Dermis blood vessel endothelial cell (primary cell): Measurements from ENCODE around the gene NABP2. TPM values are rescaled to one million over a fixed set of nuclear protein-coding genes. Genes with fewer than 3 reads are reported as not detected.

ENCODE experiments used
- DNase-seq: peaks from one replicate; pipeline ENCODE4 v3.0.0; 2010
- total RNA-seq: library from RNA; depleted of rRNA; stranded (reverse); fragments of >200 nt; gene quantifications from 2 replicates; pipeline ENCODE4 v1.2.3, GENCODE V29; 2014

NABP2 gene
- 24.8 and 32.9 TPM in 2 replicates for total RNA-seq

GRCh38 chr12:56224102-56224701 is at the start of gene NABP2:
Gene NABP2 (plus strand): TSS chr12:56224342. CDS start chr12:56224857, 515 bp downstream.
- peak; percentile 99 for DNase-seq

- no peak for DNase-seq
Observed at GRCh38 chr12:56178347-56178746, 45.8 kb upstream of the NABP2 start.

GRCh38 chr12:56186957-56187356 is 37.2 kb upstream of the NABP2 start:
- DNase-seq = no peak

DNA sequence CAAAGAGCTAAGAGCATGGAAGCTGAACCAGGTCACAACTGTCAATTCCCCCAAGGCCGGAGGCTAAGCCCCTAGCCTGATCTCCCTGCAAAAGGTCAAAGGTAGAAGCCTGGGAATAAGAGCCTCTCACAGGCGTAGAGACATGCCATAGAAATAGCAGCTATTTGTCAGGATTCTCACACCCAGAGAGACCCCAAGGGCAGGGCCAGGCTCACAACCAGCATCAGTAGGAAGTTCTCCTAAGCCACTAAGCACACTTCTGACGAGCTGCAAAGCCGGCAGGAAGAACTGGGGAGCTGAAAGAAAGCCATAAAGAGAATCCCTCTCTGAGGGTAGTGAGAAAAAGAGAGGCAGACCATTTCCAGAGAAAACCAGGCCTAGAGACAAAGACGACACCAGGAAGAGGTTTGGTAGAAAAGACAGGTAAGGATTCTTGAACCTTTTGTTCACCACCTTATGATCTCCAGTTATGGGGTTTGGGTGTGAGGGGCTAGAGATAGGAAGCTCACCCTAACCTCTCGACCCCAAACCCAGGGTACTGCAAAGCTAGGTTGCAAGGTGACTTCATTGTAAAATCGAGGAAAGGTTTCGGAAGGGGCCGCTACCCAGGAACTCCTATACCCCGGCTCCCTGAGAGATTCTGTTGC is 35.9 kb upstream of the NABP2 start:
- DNase-seq = peak; percentile 25

DNA sequence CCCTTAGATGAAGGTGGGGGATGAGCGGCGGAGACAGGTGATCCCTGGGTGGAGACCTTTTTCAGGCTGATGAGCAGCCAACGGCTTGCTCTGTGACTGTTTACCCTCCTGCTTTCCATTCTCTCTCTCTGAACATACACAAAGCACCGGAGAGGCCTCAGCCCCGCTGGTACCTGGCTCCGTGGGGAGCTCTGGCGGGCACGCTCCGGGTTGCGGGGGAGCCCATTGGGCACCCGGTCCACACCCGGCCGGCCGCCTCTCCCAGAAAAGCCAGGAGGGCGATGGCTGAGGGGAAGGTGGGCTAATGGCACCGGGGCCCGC is 35.4 kb upstream of the NABP2 start:
- no peak for DNase-seq

- peak; percentile 90 for DNase-seq
Observed at GRCh38 chr12:56189099-56189917, 34.8 kb upstream of the NABP2 start, which contains the start of gene SMARCC2. Gene SMARCC2 (minus strand): TSS chr12:56189483. CDS start chr12:56189461, 22 bp downstream.

- DNase-seq = peak; percentile 89
Observed at GRCh38 chr12:56189918-56190694, 34.0 kb upstream of the NABP2 start.

DNA sequence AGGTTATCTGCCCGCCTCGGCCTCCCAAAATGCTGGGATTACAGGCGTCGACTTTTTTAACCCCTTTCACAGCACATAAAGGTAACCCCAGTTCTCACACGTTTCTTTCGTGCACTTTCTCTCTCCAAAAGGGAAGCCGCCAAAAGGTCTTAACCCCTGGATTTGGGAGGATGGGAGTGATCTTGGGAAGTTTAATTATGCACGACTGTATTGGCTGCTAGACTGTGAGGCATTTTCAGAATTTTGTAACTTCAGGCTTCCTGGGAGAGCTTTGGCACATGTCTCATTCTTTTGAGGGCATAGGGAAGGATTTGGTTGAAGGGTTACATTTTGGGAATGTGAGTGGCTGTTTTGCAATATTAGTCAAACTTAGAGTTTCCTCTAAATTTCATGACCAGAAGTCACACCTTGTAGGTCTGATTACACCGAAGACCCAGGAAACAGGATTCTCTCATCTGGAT is 33.4 kb upstream of the NABP2 start:
- DNase-seq = no peak

- DNase-seq = no peak
Observed at GRCh38 chr12:56192582-56192981, 31.6 kb upstream of the NABP2 start.

- peak; percentile 94 for DNase-seq
Observed at GRCh38 chr12:56193025-56193578, 31.0 kb upstream of the NABP2 start.

DNA sequence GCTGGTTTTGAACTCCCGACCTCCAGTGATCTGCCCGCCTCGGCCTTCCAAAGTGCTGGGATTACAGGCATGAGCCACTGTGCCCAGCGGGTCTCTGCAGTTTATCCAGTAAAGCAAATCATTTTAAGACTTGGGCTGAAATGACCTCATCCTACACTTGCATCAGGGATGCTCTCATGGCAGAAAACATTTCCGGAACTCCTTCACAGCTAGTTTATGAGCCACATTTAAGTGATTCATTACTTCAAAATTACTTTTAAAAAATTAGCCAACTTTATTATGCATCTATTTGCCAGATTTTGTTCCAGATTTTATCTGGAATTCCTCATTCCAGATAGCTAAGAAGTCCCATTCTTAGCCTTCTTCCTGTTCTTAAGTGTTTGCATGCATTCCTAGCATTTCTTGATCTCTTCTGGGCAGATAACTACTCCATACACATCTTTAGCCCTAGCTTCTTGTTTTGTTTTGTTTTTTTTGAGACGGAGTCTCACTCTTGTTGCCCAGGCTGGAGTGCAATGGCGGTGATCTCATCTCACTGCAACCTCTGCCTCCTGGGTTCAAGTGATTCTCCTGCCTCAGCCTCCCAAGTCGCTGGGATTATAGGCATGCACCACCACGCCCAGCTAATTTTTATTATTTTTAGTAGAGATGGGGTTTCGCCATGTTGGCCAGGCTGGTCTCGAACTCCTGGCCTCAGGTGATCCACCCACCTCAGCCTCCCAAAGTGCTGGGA is 27.2 kb upstream of the NABP2 start:
- peak; percentile 94 for DNase-seq

- DNase-seq = peak; percentile 86
Observed at GRCh38 chr12:56197921-56198635, 26.1 kb upstream of the NABP2 start.

DNA sequence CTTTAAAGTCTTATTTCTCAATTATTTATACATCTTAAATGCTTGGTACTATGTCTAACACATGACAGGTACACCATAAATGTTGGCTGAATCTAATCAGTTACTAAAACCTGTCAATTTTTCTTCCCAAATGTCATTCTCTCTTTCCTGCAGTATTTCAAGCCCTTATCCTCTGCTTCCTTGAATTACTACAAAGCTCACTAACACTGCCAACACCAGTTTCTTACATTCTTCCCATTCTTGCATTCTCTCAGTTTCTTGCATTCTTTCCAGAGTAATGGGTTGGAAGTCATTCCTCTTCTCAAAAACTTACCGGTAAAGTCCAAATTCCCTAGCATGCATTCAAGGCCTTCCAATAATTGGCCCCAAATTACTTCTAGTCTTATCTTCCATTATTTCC is 25.3 kb upstream of the NABP2 start:
- peak; percentile 21 for DNase-seq

DNA sequence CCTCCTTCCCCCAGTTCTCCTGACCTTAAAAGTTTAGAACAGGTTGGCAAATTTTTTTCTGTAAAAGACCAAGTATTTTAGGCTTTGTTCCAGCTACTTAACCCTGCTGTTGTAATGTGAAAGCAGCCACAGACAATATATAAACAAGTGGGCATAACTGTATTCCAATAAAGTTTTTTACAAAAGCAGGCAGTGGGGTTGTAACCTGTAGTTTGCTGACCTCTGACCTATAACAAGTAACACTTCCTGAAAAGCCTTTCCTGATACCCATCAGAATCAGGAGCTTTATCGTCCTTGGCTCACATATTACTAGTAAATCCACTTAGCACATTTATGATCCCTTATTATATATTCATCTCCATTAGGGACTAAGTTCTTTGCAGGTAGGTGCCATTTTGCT is 21.8 kb upstream of the NABP2 start:
- peak; percentile 20 for DNase-seq

DNA sequence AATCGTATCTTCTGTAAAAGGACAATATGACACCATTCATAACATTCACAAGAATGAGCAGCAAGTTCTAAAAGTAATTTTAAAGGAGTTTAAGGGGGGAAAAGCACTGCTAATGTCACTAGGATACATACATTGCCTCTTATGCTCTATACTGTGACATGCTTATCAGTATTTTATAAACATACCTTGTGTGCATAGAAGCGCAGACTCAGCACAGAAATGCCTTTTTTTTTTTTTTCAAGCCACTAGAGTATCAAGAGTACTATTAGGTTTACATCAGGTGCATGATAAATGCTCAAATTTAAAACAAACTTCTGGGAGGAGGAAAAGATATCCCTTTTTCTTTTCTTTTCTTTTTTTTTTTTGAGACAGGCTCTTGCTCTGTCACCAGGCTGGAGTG is 21.3 kb upstream of the NABP2 start:
- no peak for DNase-seq

DNA sequence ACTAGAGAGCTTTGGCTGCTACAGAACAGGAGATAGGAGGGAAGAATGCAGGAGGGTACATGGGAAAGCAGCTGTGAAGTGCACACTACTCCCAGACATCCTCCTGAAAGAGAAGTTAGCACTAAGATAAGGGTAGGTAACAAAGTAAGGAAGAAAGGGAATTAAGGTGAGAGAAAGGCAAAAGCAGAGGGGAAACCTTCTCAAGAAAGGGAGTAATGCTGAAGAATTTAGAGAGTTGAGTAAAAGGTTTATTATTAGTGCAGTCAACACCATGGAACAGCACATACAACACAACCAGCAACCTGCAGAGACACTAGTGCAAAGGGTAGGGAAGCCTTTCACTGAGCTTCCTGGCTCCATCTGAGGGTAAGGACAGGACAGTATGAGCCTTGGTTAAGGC is 19.9 kb upstream of the NABP2 start:
- no peak for DNase-seq

DNA sequence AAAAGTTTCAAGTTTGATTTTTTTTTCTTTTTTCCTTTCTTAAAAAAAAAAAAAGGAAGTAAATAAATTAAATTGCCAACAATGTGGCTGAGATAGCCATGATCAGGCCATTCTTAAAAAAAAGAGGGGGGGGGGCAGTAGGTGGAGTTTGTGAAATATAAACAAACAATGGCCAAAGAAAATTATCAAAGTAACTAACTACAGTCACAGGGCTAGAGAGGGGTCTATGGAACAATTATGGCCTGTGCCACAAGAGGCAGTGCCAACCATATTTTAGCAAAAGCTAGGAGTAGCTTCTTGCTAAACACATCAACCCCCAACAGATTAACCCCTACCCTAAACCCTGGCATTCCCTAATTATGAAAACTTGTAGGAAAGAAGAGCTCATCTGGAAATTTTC is 18.7 kb upstream of the NABP2 start:
- DNase-seq = peak; percentile 39

DNA sequence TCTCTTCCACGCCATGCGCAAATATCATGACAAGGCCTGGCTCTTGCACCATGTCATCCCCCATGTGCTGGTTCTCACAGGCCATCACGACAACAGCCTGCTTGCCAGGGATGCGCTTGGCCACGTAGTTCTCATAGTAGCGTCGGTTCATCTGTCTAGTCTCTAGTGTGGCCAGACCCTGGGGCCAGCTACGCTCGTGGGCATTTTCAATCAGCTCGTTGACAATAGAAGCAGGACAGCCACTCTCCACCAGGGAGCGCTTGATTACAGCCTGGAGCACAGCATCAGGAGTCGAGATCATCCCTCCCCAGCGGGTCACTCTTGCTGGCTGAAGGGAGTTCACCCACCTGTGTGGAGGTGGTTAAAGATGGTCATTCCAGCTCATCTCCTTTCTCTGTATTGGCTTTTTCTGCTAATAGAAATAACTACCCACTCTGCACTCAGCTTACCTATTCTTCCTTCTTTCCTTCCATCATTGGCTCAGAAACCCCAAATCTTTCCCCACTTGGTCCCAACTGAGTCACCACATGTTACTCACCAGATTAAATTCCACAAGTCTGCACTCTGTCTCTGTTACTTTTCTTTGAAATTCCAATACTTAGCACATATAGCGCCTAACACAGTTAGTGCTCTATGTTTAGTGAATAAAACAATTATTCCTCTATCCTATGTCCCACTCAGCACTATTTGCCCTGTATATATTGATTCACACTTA is 17.5 kb upstream of the NABP2 start:
- peak; percentile 79 for DNase-seq

GRCh38 chr12:56208006-56208405 is 16.1 kb upstream of the NABP2 start:
- DNase-seq = no peak

DNA sequence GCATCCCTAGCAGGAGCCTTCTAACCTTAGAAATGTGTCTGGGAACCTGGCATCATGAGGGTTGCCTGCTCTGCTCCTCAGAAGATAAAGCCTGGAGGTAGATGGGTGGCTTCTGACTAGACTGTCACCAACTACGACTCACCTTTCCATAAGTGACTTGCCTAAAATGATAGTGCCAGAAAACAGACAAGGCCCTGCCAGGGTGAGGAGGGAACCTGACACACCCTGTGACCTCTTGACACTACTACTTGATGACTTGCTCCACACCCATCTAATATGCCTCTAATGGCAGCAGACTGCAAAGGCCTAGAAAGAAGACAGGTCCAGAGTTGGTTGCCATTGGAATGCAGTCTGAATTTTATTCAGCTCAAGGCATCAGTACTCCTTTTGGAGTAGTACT is 11.8 kb upstream of the NABP2 start:
- DNase-seq = no peak
